ENCODE data around the gene IGFBP5.

DNA sequence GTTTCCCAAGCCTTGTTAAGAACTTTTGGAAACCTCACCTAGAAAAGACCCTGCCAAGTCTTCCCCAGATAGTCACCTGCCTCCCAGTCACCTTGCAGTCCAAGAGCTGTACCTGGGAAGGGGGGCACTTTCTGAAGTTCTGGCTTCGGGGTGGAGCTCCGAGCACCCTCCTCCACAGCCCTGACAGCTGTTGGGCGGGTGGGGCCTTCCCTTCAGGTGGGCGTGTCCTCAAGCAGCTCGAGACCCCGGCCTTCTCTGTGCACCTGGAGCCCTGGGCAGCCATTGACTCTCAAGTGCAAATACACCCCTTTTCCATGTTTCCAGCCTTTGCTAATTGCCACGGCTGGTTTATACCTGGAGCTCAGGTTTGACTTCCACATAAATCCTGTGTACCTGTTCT is 37.0 kb upstream of the IGFBP5 start:
- TF ChIP-seq EZH2 (IDR thresholded peaks at IDR 0.05; ENCODE audit: insufficient read depth, poor library complexity, severe bottlenecking) = no peak
- TF ChIP-seq EZH2phosphoT487 (IDR thresholded peaks at IDR 0.05; ENCODE audit: insufficient read depth, low read depth) = no peak
